Glutamatergic neuron (in vitro differentiated cells): ENCODE measurements around the gene RNF212. TPM values are rescaled to one million over a fixed set of nuclear protein-coding genes. Genes with fewer than 3 reads are reported as not detected.
A peak's percentile ranks its signal among the peaks of the same experiment; 100 is the strongest.

Experiments used
- DNase-seq: peaks from one replicate; pipeline ENCODE4 v3.0.0; 2022
- H3K27ac Mint-ChIP-seq: one replicate; pipeline ENCODE4 v1.8.0; 2020; ENCODE audit warnings: mild to moderate bottlenecking, mixed read lengths, inconsistent platforms; ENCODE audit not compliant: unreplicated experiment
- H3K27me3 Mint-ChIP-seq: one replicate; pipeline ENCODE4 v1.8.0; 2020; ENCODE audit warnings: mild to moderate bottlenecking, moderate library complexity, mixed read lengths, inconsistent platforms; ENCODE audit not compliant: unreplicated experiment
- H3K36me3 Mint-ChIP-seq: one replicate; pipeline ENCODE4 v1.8.0; 2020; ENCODE audit warnings: mild to moderate bottlenecking, mixed read lengths, inconsistent platforms; ENCODE audit not compliant: unreplicated experiment
- H3K4me1 Mint-ChIP-seq: one replicate; pipeline ENCODE4 v1.8.0; 2020; ENCODE audit warnings: mild to moderate bottlenecking, low read depth, mixed read lengths, inconsistent platforms; ENCODE audit not compliant: unreplicated experiment
- H3K4me3 Mint-ChIP-seq: one replicate; pipeline ENCODE4 v1.8.0; 2020; ENCODE audit warnings: mild to moderate bottlenecking, mixed read lengths, inconsistent platforms; ENCODE audit not compliant: unreplicated experiment
- H3K9me3 Mint-ChIP-seq: one replicate; pipeline ENCODE4 v1.8.0; 2020; ENCODE audit warnings: mild to moderate bottlenecking, moderate library complexity, mixed read lengths, inconsistent platforms; ENCODE audit not compliant: unreplicated experiment
- CTCF ChIP-seq: fragments of 200-600 bp; sonication (generic); IDR thresholded peaks from one replicate; pipeline ENCODE4 v1.5.0; 2021; ENCODE audit not compliant: partially characterized antibody, unreplicated experiment
- total RNA-seq: library from RNA; stranded (reverse); fragmentation: NEBNext Ultra II Directional; extraction: Animal tissue kit (Norgen Biotek cat#: 25700); gene quantifications from one replicate; pipeline ENCODE4 v1.2.1, GENCODE V29; 2021; ENCODE audit not compliant: unreplicated experiment

The RNF212 gene
- total RNA-seq, 1 donor from 2014 or later = 11.1 TPM

GRCh38 chr4:1041936-1042330 is 71.4 kb downstream of the RNF212 start:
- no peaks in the 10 kb centered on the region for H3K36me3 Mint-ChIP-seq
- no peaks in the 10 kb centered on the region for H3K4me1 Mint-ChIP-seq
- H3K9me3 Mint-ChIP-seq = peaks cover 5% of the 10 kb centered on the region
- peak overlapping the region; percentile 23 for H3K27ac Mint-ChIP-seq
- no peak for TF ChIP-seq CTCF
- DNase-seq = no peak
- no peak overlapping the region for H3K4me3 Mint-ChIP-seq
- H3K27me3 Mint-ChIP-seq = peaks cover 8% of the 10 kb centered on the region

GRCh38 chr4:1041147-1041935 is 72.0 kb downstream of the RNF212 start:
- Mint-ChIP-seq H3K36me3 (no peaks in the 10 kb centered on the region), H3K9me3 (peaks cover 2% of the 10 kb centered on the region), H3K27me3 (peaks cover 6% of the 10 kb centered on the region), H3K4me1 (no peaks in the 10 kb centered on the region), H3K4me3 (no peak overlapping the region), H3K27ac (peak overlapping the region; percentile 23)
- TF ChIP-seq CTCF = no peak
- no peak for DNase-seq

- peaks cover 2% of the 10 kb centered on the region for H3K9me3 Mint-ChIP-seq
- no peak overlapping the region for H3K27ac Mint-ChIP-seq
- H3K4me1 Mint-ChIP-seq = no peaks in the 10 kb centered on the region
- DNase-seq = no peak
- peaks cover 6% of the 10 kb centered on the region for H3K27me3 Mint-ChIP-seq
- TF ChIP-seq CTCF = no peak
- H3K4me3 Mint-ChIP-seq = no peak overlapping the region
- no peaks in the 10 kb centered on the region for H3K36me3 Mint-ChIP-seq
Observed at GRCh38 chr4:1040344-1041146, 72.8 kb downstream of the RNF212 start.

GRCh38 chr4:1039493-1040343 is 73.6 kb downstream of the RNF212 start:
- no peak for DNase-seq
- no peak for TF ChIP-seq CTCF
- Mint-ChIP-seq H3K27me3 (peaks cover 8% of the 10 kb centered on the region), H3K4me1 (no peaks in the 10 kb centered on the region), H3K36me3 (no peaks in the 10 kb centered on the region), H3K4me3 (no peak overlapping the region), H3K9me3 (peaks cover 3% of the 10 kb centered on the region), H3K27ac (no peak overlapping the region)
